ENCODE measurements around the gene ESPNL. TPM values are rescaled to one million over a fixed set of nuclear protein-coding genes. Genes with fewer than 3 reads are reported as not detected.

Gene ESPNL
- total RNA-seq, 1 experiment from 2014 or later, result 0.19 TPM

DNA sequence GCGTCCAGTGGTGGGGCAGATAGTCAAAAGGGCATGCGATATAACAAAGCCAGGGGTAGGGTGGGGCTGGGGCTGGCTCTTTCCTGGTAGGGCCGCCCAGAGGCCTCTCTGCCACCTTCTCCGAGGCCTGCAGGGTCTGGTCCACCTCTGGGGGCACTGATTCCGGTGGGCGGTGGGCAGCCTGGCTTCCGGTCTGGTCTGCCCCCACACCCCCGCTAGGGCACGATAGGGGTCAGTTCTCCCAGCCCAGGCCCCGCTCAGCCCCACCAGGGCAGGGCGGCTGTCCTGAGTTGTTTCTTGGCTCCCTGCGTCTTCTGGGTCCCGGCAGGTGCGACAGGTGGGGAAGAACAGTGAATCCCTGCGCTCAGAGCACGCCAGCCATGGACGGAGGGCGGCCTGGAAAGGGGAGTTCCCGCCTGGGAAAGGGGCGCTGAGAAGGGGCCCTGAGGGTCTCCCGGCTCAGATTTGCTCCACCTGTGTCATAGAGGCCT is 57.9 kb downstream of the ESPNL start:
- Mint-ChIP-seq H3K9me3 (ENCODE audit: low read depth, unreplicated experiment) (no peaks in the 10 kb centered on the region), H3K4me1 (ENCODE audit: low read depth, unreplicated experiment) (peaks cover 7% of the 10 kb centered on the region), H3K27me3 (ENCODE audit: unreplicated experiment) (no peaks in the 10 kb centered on the region), H3K27ac (ENCODE audit: unreplicated experiment) (no peak overlapping the region), H3K36me3 (ENCODE audit: insufficient read depth, unreplicated experiment) (no peaks in the 10 kb centered on the region), H3K4me3 (ENCODE audit: low read depth, unreplicated experiment) (peak overlapping the region; percentile 43)
- intact Hi-C loops (cut with micrococcal nuclease; ENCODE audit: unreplicated experiment), result no loop called here
- CTCF ChIA-PET, result no interaction called here
- no peak for DNase-seq
- BruUV-seq (replicated peaks), result no TSS peak
- TF ChIP-seq CTCF (IDR thresholded peaks at IDR 0.05; ENCODE audit: unreplicated experiment), result no peak

DNA sequence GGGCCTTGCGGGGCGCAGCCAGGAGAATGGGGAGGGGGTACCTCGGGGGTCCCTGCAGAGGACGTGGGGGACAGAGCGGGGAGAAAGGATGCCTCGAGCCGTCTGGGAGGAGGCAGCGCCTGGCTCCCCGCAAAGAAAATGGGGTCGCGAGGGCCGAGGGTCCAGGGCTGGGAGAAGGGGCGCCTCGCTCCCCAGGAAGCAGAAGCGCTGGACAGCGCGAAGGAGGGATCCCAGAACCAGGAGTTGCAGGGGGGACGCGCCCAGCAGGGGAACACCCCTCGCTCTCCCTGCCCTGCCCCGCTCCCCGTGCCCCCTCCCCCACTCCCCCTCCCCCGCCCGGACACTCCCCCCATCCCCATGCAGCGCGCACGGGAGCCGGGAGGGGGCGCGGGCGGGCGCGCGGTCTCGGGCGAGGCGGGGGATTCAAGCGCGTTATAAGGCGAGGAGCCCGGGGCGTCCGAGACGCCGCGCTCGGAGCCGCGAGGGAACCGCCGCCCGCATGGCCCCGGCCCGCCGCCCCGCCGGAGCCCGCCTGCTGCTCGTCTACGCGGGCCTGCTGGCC is 58.5 kb downstream of the ESPNL start, which contains the start of gene ERFE:
TSS of gene ERFE (plus strand) at position 462 of the 562 bp plus-strand sequence. CDS start at position 500, 38 bp downstream.
- peak; percentile 76 for DNase-seq
- no TSS peak for BruUV-seq (replicated peaks)
- Mint-ChIP-seq H3K4me1 (ENCODE audit: low read depth, unreplicated experiment) (peaks cover 7% of the 10 kb centered on the region), H3K9me3 (ENCODE audit: low read depth, unreplicated experiment) (no peaks in the 10 kb centered on the region), H3K4me3 (ENCODE audit: low read depth, unreplicated experiment) (peak within 1 kb of the TSS; percentile 45), H3K36me3 (ENCODE audit: insufficient read depth, unreplicated experiment) (no peaks in the 10 kb centered on the region), H3K27ac (ENCODE audit: unreplicated experiment) (no peak within 1 kb of the TSS), H3K27me3 (ENCODE audit: unreplicated experiment) (no peaks in the 10 kb centered on the region)
- CTCF ChIA-PET, result no interaction called here
- intact Hi-C loops (cut with micrococcal nuclease; ENCODE audit: unreplicated experiment), result no loop called here
- TF ChIP-seq CTCF (IDR thresholded peaks at IDR 0.05; ENCODE audit: unreplicated experiment), result peak; percentile 83

GRCh38 chr2:238159071-238159539 is 59.0 kb downstream of the ESPNL start:
- intact Hi-C loops (cut with micrococcal nuclease; ENCODE audit: unreplicated experiment), result no loop called here
- no peaks in the 10 kb centered on the region for H3K27me3 Mint-ChIP-seq (ENCODE audit: unreplicated experiment)
- H3K9me3 Mint-ChIP-seq (ENCODE audit: low read depth, unreplicated experiment), result no peaks in the 10 kb centered on the region
- H3K36me3 Mint-ChIP-seq (ENCODE audit: insufficient read depth, unreplicated experiment), result no peaks in the 10 kb centered on the region
- CTCF ChIA-PET, result no interaction called here
- peak overlapping the region; percentile 45 for H3K4me3 Mint-ChIP-seq (ENCODE audit: low read depth, unreplicated experiment)
- H3K4me1 Mint-ChIP-seq (ENCODE audit: low read depth, unreplicated experiment), result peaks cover 7% of the 10 kb centered on the region
- no TSS peak for BruUV-seq (replicated peaks)
- H3K27ac Mint-ChIP-seq (ENCODE audit: unreplicated experiment), result no peak overlapping the region
- TF ChIP-seq CTCF (IDR thresholded peaks at IDR 0.05; ENCODE audit: unreplicated experiment), result no peak
- peak; percentile 29 for DNase-seq

- Mint-ChIP-seq H3K36me3 (ENCODE audit: insufficient read depth, unreplicated experiment) (no peaks in the 10 kb centered on the region), H3K27ac (ENCODE audit: unreplicated experiment) (no peak overlapping the region), H3K9me3 (ENCODE audit: low read depth, unreplicated experiment) (no peaks in the 10 kb centered on the region), H3K4me3 (ENCODE audit: low read depth, unreplicated experiment) (peak overlapping the region; percentile 45), H3K27me3 (ENCODE audit: unreplicated experiment) (peaks cover 6% of the 10 kb centered on the region), H3K4me1 (ENCODE audit: low read depth, unreplicated experiment) (peaks cover 7% of the 10 kb centered on the region)
- TF ChIP-seq CTCF (IDR thresholded peaks at IDR 0.05; ENCODE audit: unreplicated experiment), result no peak
- TSS peak; percentile 58 for BruUV-seq (replicated peaks)
- CTCF ChIA-PET, result no interaction called here
- DNase-seq, result no peak
- intact Hi-C loops (cut with micrococcal nuclease; ENCODE audit: unreplicated experiment), result no loop called here
Observed at GRCh38 chr2:238159661-238160205, 59.6 kb downstream of the ESPNL start.

Measured in Calu3 (cell line).